ENCODE data around the gene CDH23.

DNA sequence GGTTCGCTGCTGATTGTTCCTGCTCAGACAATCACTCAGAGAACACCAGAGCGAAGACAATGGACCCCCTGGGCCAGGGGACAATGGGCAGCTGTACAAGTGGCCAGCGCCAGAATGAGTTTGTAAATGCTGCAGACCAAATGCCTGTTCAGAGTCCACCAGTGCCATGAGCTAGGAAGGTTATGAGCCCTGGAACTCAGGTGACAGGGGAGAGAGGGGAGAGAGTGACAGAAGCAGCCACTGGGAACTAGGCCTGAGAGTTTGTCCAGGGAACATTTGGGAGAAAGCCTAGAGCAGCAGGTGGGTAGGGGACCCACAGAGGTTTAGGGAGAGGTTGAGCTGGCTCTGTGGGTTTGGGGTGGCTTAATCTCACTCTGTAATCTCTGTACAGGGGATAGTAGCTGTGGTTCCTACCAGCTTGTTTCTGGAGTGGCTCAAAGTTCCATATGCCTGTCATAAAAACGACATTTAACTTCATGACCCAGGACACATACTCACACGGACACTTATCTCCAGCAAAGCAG lies 262.5 kb downstream of the CDH23 start:
- TF ChIP-seq, protein P1, sequence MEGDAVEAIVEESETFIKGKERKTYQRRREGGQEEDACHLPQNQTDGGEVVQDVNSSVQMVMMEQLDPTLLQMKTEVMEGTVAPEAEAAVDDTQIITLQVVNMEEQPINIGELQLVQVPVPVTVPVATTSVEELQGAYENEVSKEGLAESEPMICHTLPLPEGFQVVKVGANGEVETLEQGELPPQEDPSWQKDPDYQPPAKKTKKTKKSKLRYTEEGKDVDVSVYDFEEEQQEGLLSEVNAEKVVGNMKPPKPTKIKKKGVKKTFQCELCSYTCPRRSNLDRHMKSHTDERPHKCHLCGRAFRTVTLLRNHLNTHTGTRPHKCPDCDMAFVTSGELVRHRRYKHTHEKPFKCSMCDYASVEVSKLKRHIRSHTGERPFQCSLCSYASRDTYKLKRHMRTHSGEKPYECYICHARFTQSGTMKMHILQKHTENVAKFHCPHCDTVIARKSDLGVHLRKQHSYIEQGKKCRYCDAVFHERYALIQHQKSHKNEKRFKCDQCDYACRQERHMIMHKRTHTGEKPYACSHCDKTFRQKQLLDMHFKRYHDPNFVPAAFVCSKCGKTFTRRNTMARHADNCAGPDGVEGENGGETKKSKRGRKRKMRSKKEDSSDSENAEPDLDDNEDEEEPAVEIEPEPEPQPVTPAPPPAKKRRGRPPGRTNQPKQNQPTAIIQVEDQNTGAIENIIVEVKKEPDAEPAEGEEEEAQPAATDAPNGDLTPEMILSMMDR (conservative IDR thresholded peaks at IDR 0.05), result no peak
- no peak for TF ChIP-seq EZH2 (IDR thresholded peaks at IDR 0.05; ENCODE audit: low read depth)
